HCT116 (cell line): ENCODE data around the gene APOE.

Experiments used
- CTCF ChIP-seq, 3 experiments: fragments of 200-600 bp in 1 of 3; sonication (generic) in 1 of 3; IDR thresholded peaks in 2 of 3; conservative IDR thresholded peaks in 1 of 3; 2 replicates each; pipeline ENCODE4 v1.5.1; 2012 to 2017; ENCODE audit warnings: low read depth in 2 of 3, low read length in 2 of 3, antibody characterized with exemption in 1 of 3, borderline replicate concordance in 1 of 3, control low read depth in 1 of 3, mild to moderate bottlenecking in 1 of 3, mixed read lengths in 1 of 3, mixed run types in 1 of 3, moderate library complexity in 1 of 3; ENCODE audit not compliant: insufficient read depth in 1 of 3
- EGR1 ChIP-seq: IDR thresholded peaks from 2 replicates; pipeline ENCODE4 v1.6.1; 2012; ENCODE audit warnings: low read depth
- EZH2 ChIP-seq: fragments of 200-600 bp; sonication (generic); IDR thresholded peaks from 2 replicates; pipeline ENCODE4 v1.6.1; 2017; ENCODE audit warnings: antibody characterized with exemption, mixed run types
- POLR2AphosphoS5 ChIP-seq: IDR thresholded peaks from 2 replicates; pipeline ENCODE4 v1.6.1; 2011; ENCODE audit warnings: mild to moderate bottlenecking, low read depth, low read length, moderate library complexity
- REST ChIP-seq: IDR thresholded peaks from 2 replicates; pipeline ENCODE4 v1.6.1; 2012; ENCODE audit warnings: low read depth
- ZNF274 ChIP-seq: fragments of 200-500 bp; sonication (Bioruptor generic); IDR thresholded peaks from 2 replicates; pipeline ENCODE4 v1.6.1; 2014; ENCODE audit warnings: mild to moderate bottlenecking, low read depth, low read length, inconsistent platforms

GRCh38 chr19:44883922-44884321, 21.7 kb upstream of the APOE start:
- TF ChIP-seq ZNF274 (no peak), EZH2 (no peak), CTCF (IDR thresholded peaks at IDR 0.05 in 2 of 3, conservative IDR thresholded peaks at IDR 0.05 in 1 of 3; ENCODE audit: borderline replicate concordance in 1 of 3, insufficient read depth in 1 of 3, low read depth in 2 of 3, low read length in 2 of 3) (no peak), EGR1 (no peak), POLR2AphosphoS5 (no peak), REST (no peak)
